ENCODE measurements around the gene BMPER. TPM values are rescaled to one million over a fixed set of nuclear protein-coding genes. Genes with fewer than 3 reads are reported as not detected.

BMPER gene
- total RNA-seq, 4 donors from 2014 or later, result 1.0 to 22.5 (median 12.0) TPM

GRCh38 chr7:34104115-34104514 is 198.8 kb downstream of the BMPER start:
- Histone ChIP-seq H3K27ac (no peak overlapping the region), H3K9me3 (no peaks in the 10 kb centered on the region), H3K27me3 (no peaks in the 10 kb centered on the region), H3K4me3 (no peak overlapping the region), H3K36me3 (no peaks in the 10 kb centered on the region), H3K4me1 (peaks cover 0 to 14% (median 0%) of the 10 kb centered on the region in 3 donors)
- WGBS, 2 donors (ENCODE audit: low coverage in 1 of 2), result 44 to 49% methylated on average over 3 to 6 of the region's 6 CpGs
- no peak for TF ChIP-seq POLR2A (IDR thresholded peaks at IDR 0.05)
- no peak for TF ChIP-seq CTCF (IDR thresholded peaks at IDR 0.05)
- TF ChIP-seq EP300 (IDR thresholded peaks at IDR 0.05), result no peak
- TF ChIP-seq POLR2AphosphoS5 (IDR thresholded peaks at IDR 0.05), result no peak
- ATAC-seq, result peak; percentile 13

- Histone ChIP-seq H3K27ac (no peak overlapping the region), H3K36me3 (no peaks in the 10 kb centered on the region), H3K27me3 (no peaks in the 10 kb centered on the region), H3K9me3 (no peaks in the 10 kb centered on the region), H3K4me1 (peaks cover 0 to 14% (median 0%) of the 10 kb centered on the region in 3 donors), H3K4me3 (no peak overlapping the region)
- WGBS, 2 donors (ENCODE audit: low coverage in 1 of 2), result 50% methylated on average over 1 of the region's 1 CpG
- no peak for ATAC-seq
- TF ChIP-seq CTCF (IDR thresholded peaks at IDR 0.05), result no peak
- TF ChIP-seq POLR2A (IDR thresholded peaks at IDR 0.05), result no peak
- TF ChIP-seq POLR2AphosphoS5 (IDR thresholded peaks at IDR 0.05), result no peak
- no peak for TF ChIP-seq EP300 (IDR thresholded peaks at IDR 0.05)
Measured at GRCh38 chr7:34104992-34105391, 199.7 kb downstream of the BMPER start.

- no peak overlapping the region for H3K27ac ChIP-seq
- ATAC-seq, result peak; percentile 60
Measured at GRCh38 chr7:34107276-34107675, 201.9 kb downstream of the BMPER start.

GRCh38 chr7:34108165-34108564 is 202.8 kb downstream of the BMPER start:
- Histone ChIP-seq H3K4me3 (no peak overlapping the region), H3K27me3 (no peaks in the 10 kb centered on the region), H3K9me3 (no peaks in the 10 kb centered on the region), H3K4me1 (peaks cover 0 to 14% (median 0%) of the 10 kb centered on the region in 3 donors), H3K36me3 (no peaks in the 10 kb centered on the region), H3K27ac (no peak overlapping the region)
- TF ChIP-seq EP300 (IDR thresholded peaks at IDR 0.05) (no peak), POLR2AphosphoS5 (IDR thresholded peaks at IDR 0.05) (no peak), POLR2A (IDR thresholded peaks at IDR 0.05) (no peak), CTCF (IDR thresholded peaks at IDR 0.05) (no peak)
- 78 to 86% methylated on average over 4 of the region's 4 CpGs for WGBS, 2 donors (ENCODE audit: low coverage in 1 of 2)
- ATAC-seq, result peak; percentile 85

More at GRCh38 chr7:34107276-34107675, 201.9 kb downstream of the BMPER start:
- H3K36me3 ChIP-seq, result no peaks in the 10 kb centered on the region
- no peak overlapping the region for H3K4me3 ChIP-seq
- TF ChIP-seq POLR2AphosphoS5 (IDR thresholded peaks at IDR 0.05) (no peak), EP300 (IDR thresholded peaks at IDR 0.05) (no peak), POLR2A (IDR thresholded peaks at IDR 0.05) (no peak), CTCF (IDR thresholded peaks at IDR 0.05) (no peak)
- H3K9me3 ChIP-seq, result no peaks in the 10 kb centered on the region
- no peaks in the 10 kb centered on the region for H3K27me3 ChIP-seq
- peaks cover 0 to 14% (median 0%) of the 10 kb centered on the region in 3 donors for H3K4me1 ChIP-seq
- 30 to 60% methylated on average over 5 of the region's 5 CpGs for WGBS, 2 donors (ENCODE audit: low coverage in 1 of 2)

- no peak for ATAC-seq
- no peak overlapping the region for H3K4me3 ChIP-seq
- H3K27me3 ChIP-seq, result no peaks in the 10 kb centered on the region
- TF ChIP-seq EP300 (IDR thresholded peaks at IDR 0.05), result no peak
- no peak for TF ChIP-seq POLR2A (IDR thresholded peaks at IDR 0.05)
- TF ChIP-seq POLR2AphosphoS5 (IDR thresholded peaks at IDR 0.05), result no peak
- TF ChIP-seq CTCF (IDR thresholded peaks at IDR 0.05), result no peak
- H3K9me3 ChIP-seq, result no peaks in the 10 kb centered on the region
- WGBS, 2 donors (ENCODE audit: low coverage in 1 of 2), result 68 to 100% methylated on average over 3 to 8 of the region's 8 CpGs
- H3K36me3 ChIP-seq, result no peaks in the 10 kb centered on the region
- no peak overlapping the region for H3K27ac ChIP-seq
- H3K4me1 ChIP-seq, result peaks cover 0 to 14% (median 0%) of the 10 kb centered on the region in 3 donors
Measured at GRCh38 chr7:34109936-34110780, 204.8 kb downstream of the BMPER start.
